Amniotic stem cell (primary cell): Measurements from ENCODE around the gene MINPP1.

Source experiments
- DNase-seq: peaks from one replicate; lab custom pipeline; 2025; lab: John Stamatoyannopoulos, UW

MINPP1 gene

DNA sequence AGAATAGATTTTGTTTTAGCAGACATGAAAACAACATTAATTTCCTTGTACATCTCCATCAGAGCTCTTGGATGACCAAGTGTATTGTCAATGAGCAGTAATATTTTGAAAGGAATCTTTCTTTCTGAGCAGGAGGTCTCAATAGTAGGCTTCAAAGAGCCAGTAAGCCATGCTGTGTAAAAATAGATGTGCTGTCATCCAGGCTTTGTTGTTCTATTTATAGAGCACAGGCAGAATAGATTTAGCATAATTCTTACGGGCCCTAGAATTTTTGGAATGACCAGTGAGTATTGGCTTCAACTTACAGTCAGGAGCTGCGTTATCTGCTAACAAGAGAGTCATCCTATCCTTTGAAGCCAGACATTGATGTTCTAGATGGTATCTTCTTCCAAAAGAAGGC lies 19.0 kb downstream of the MINPP1 start:
- no peak for DNase-seq

DNA sequence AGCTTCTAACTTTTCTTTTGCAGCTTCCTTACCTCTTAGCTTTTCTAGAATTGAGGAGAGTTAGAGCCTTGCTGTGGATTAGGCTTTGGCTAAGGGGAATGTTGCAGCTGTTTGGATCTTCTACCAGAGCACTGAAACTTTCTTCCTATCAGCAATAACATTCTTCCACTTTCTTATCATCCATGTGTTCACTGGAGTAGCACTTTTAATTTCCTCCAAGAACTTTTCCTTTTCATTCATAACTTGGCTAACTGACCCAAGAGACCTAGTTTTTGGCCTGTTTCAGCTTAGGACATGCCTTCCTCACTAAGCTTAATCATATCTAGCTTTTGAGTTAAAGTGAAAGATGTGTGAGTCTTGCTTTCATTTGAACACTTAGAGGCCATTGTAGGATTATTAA lies 19.6 kb downstream of the MINPP1 start:
- no peak for DNase-seq

- no peak for DNase-seq
Observed at GRCh38 chr10:87531908-87532622, 27.4 kb downstream of the MINPP1 start.

- no peak for DNase-seq
Observed at GRCh38 chr10:87532696-87533095, 28.0 kb downstream of the MINPP1 start.

- no peak for DNase-seq
Observed at GRCh38 chr10:87534173-87534858, 29.6 kb downstream of the MINPP1 start.

DNA sequence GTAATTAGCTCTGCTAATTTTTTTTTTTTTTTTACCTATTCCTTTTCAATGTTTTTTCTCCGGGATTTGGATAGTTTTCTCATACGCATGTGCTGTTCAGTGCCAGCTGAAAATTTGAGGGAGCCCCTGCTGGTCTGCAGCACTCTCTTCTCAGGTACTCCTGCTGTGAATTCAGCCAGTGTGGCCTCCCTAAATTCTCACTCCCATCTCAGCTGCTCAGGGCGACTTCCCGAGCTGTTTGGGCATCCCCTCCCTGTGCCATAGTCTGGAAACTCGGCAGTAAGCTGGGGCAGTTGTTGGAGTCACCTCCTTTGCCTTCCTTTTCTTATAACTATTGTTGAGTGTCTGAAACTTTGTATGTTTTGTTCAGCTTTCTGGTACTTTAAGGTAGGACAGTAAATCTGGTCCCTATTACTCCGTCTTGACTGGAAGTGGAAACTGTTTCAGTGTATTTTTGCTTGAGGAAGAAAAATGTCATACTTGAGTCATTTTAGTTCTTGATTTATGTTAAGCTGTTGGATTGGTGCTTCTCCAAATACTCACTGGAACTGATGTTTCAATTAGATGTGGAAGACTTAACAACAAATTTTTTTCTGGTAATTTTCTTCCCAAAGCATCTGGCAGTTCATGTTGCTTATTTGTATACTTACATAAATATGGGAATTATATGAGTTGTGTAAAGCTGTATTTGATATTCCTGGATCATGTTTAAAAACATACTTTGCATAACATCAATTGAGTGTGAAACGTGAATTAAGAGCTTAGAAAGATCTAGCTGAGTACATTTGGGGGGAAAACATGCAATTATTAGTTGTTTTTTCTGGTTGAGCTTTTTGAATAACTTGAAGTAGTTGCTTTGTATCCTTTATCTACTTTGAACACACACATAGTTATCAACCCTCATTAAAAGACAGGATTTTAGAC lies 33.7 kb downstream of the MINPP1 start:
- DNase-seq = no peak

GRCh38 chr10:87541114-87541513 lies 36.4 kb downstream of the MINPP1 start:
- DNase-seq = peak; percentile 32

- no peak for DNase-seq
Observed at GRCh38 chr10:87544721-87545120, 40.0 kb downstream of the MINPP1 start.

DNA sequence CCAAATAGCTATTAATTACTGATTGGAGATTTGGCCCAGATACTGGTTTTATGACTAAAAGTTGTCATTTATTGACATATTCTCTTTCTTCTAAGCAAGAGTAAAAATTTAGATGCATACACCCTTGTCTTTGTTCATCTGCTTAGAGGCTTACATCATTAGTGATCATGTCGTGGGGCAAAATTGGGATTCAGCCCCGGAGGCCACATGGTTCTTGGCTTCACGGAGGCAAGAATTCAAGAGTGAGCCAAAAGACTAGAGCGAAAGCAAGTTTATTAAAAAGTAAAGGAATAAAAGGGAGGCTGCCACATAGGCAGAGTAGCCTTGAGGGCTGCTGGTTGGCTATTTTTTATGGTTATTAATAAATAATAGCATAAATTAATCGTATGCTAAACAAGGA lies 41.1 kb downstream of the MINPP1 start:
- DNase-seq = no peak

GRCh38 chr10:87546210-87546609 lies 41.5 kb downstream of the MINPP1 start:
- DNase-seq = no peak

- DNase-seq = no peak
Observed at GRCh38 chr10:87546971-87547413, 42.3 kb downstream of the MINPP1 start.

- DNase-seq = peak; percentile 70
Observed at GRCh38 chr10:87547734-87548311, 43.1 kb downstream of the MINPP1 start.

- no peak for DNase-seq
Observed at GRCh38 chr10:87550741-87551140, 46.0 kb downstream of the MINPP1 start.

DNA sequence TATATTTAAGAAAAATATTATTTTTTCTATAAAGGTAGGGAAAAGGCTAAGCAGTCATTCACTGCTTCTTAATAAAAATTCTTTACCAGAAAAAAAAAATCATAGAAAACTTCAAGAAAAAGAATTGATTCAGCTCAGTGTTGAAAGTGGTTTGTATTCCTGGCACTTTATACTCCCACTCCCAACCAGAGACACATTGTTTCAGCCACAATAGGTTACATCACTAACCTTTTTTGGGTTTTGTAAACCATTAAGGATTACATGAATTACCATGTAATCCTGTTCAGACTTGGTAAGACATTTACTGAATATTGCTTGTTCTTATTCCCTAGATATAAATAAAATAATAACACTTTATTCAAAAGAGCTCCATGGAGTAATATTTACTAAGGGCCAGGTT lies 46.6 kb downstream of the MINPP1 start:
- no peak for DNase-seq

GRCh38 chr10:87552248-87552929 lies 47.7 kb downstream of the MINPP1 start:
- DNase-seq = no peak

DNA sequence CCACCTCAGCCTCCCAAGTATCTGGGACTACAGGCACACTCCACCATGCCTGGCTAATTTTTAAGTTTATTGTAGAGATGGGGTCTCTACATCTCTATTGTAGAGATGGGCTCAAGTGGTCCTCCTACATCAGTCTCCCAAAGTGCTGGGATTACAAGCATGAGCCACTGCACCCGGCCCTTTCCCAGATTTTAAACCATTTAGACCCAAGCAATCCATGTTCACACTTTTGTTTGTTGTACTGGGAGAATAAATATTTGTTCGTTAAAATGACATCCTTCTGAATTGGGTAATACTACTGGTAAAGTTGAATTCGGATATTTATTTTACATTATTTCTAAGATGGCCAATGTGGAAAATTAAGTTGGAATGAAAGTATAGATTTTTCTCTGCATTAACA lies 52.7 kb downstream of the MINPP1 start:
- DNase-seq = no peak

- DNase-seq = no peak
Observed at GRCh38 chr10:87558333-87558732, 53.6 kb downstream of the MINPP1 start.

DNA sequence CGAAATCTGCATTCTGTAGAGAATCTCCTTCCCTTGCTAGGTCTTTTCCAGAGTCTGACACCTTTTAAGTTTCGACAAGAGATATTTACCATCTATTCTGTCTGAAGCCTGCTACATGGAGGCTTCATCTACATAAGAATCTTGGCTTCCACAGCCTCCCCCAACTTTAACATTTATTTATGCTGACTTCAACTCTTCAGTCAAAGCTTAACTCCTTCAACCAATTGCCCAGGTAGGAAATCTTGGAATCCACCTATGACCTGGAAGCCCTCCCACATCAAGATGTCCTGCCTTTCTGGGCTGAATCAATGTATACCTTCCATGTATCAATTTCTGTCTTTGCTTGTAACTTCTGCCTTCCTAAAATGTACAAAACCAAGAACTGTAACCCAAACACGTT lies 54.7 kb downstream of the MINPP1 start:
- no peak for DNase-seq

DNA sequence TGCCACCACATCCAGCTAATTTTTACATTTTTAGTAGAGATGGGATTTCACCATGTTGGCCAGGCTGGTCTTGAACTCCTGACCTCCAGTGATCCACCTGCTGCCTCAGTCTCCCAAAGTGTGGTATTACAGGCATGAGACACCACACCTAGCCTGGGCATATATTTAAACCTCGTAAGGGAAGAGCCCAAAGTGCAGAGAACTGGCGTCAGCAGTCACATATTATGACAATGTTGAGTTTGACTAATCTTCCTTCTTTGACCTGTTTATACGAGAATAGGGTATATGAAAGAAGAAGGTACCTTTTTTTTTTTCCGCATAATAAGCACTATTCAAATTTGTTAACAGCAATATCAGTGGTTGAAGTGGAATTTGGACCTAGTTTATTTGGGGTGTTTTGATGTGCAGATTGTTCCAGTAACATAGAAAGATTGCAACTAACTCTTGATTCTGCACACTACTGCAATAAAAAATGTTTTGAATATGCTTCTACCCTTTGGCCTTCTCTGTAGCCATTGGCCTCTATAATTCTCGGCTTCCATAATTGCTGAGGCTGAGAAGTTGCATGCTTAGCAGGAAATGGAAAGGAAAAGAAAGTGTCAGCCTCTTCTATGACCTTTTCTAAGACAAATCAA lies 55.9 kb downstream of the MINPP1 start:
- DNase-seq = no peak

GRCh38 chr10:87562750-87563149 lies 58.1 kb downstream of the MINPP1 start:
- DNase-seq = no peak

DNA sequence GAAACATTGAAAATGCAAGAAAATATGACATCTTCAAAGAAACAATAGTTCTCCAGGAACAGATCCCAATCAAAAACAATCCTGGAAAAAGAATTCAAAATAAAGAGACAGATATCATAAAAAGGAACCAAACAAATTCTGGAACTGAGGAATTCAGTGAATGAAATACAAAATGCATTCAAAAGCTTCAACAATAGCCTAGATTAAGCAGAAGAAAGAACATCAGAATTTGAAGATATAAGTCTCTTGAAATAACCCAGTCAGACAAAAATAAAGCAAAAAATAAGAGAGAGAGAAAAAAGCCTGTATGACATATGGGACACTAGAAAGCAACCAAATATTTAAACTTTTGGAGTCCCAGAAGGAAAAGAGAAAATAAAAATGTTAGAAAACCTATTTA lies 60.3 kb downstream of the MINPP1 start:
- DNase-seq = no peak
